Osteoblast (primary cell): ENCODE data around the gene LMOD1. TPM values are rescaled to one million over a fixed set of nuclear protein-coding genes. Genes with fewer than 3 reads are reported as not detected.

Experiments used
- DNase-seq: peaks from one replicate; pipeline ENCODE4 v3.0.0; 2011; ENCODE audit warnings: low spot score, mixed read lengths; ENCODE audit not compliant: insufficient read length; ENCODE audit errors: missing footprints
- H2AFZ ChIP-seq: 2 replicates; pipeline ENCODE4 v1.6.0; 2011; ENCODE audit warnings: mild to moderate bottlenecking, low read length
- H3K27ac ChIP-seq: 2 replicates; pipeline ENCODE4 v1.5.1; 2011; ENCODE audit warnings: mild to moderate bottlenecking, low read depth, low read length, moderate library complexity
- H3K27me3 ChIP-seq: 2 replicates; pipeline ENCODE4 v1.6.0; 2012; ENCODE audit warnings: mild to moderate bottlenecking, control low read depth, inconsistent platforms, low read length, moderate library complexity; ENCODE audit not compliant: insufficient read depth
- H3K36me3 ChIP-seq: 2 replicates; pipeline ENCODE4 v1.5.1; 2011; ENCODE audit warnings: mild to moderate bottlenecking, low read length, control low read depth, moderate library complexity; ENCODE audit not compliant: insufficient read depth
- H3K4me1 ChIP-seq: 2 replicates; pipeline ENCODE4 v1.5.1; 2011; ENCODE audit warnings: mild to moderate bottlenecking, low read length, control low read depth, moderate library complexity; ENCODE audit not compliant: insufficient read depth
- H3K4me2 ChIP-seq: 2 replicates; pipeline ENCODE4 v1.6.0; 2011; ENCODE audit warnings: mild to moderate bottlenecking, low read length; ENCODE audit not compliant: insufficient read depth
- H3K4me3 ChIP-seq: fragments of 200-600 bp; sonication (generic); 3 replicates; pipeline ENCODE4 v1.5.1; 2012; ENCODE audit warnings: mild to moderate bottlenecking, low read length, inconsistent platforms; ENCODE audit not compliant: insufficient read depth
- H3K79me2 ChIP-seq: 2 replicates; pipeline ENCODE4 v1.6.0; 2012; ENCODE audit warnings: mild to moderate bottlenecking, low read length, control low read depth, inconsistent platforms; ENCODE audit not compliant: insufficient read depth
- H3K9me3 ChIP-seq: 2 replicates; pipeline ENCODE4 v1.5.1; 2011; ENCODE audit warnings: low read depth, low read length, control low read depth
- H4K20me1 ChIP-seq: 2 replicates; pipeline ENCODE4 v1.6.0; 2012; ENCODE audit warnings: mild to moderate bottlenecking, low read length, control low read depth; ENCODE audit not compliant: insufficient read depth
- CTCF ChIP-seq: IDR thresholded peaks from 2 replicates; pipeline ENCODE4 v1.5.1; 2011; ENCODE audit warnings: mild to moderate bottlenecking, low read depth, low read length, moderate library complexity; ENCODE audit errors: extremely low read depth
- total RNA-seq: library from RNA; depleted of rRNA; stranded (reverse); fragments of >200 nt; gene quantifications from 2 replicates; pipeline ENCODE4 v1.2.3, GENCODE V29; 2012

The LMOD1 gene
- total RNA-seq, 1 donor = 21.7 TPM

- peaks cover 46% of the 10 kb centered on the region for H3K4me1 ChIP-seq
- peak overlapping the region; percentile 5 for H3K4me3 ChIP-seq
- peaks cover 5% of the 10 kb centered on the region for H3K36me3 ChIP-seq
- peak overlapping the region; percentile 63 for H3K4me2 ChIP-seq
- peak overlapping the region; percentile 88 for H3K27ac ChIP-seq
- TF ChIP-seq CTCF = no peak
- H4K20me1 ChIP-seq = no peaks in the 10 kb centered on the region
- DNase-seq = peak; percentile 93
- no peaks in the 10 kb centered on the region for H3K27me3 ChIP-seq
- peaks cover 5% of the 10 kb centered on the region for H3K79me2 ChIP-seq
- H3K9me3 ChIP-seq = no peaks in the 10 kb centered on the region
- peak overlapping the region; percentile 7 for H2AFZ ChIP-seq
These were observed 29.6 kb downstream of the LMOD1 start for GRCh38 chr1:201916649-201917249.

GRCh38 chr1:201914456-201915235 is 31.7 kb downstream of the LMOD1 start:
- H3K4me2 ChIP-seq = no peak overlapping the region
- DNase-seq = peak; percentile 53
- no peaks in the 10 kb centered on the region for H3K27me3 ChIP-seq
- TF ChIP-seq CTCF = no peak
- H3K27ac ChIP-seq = no peak overlapping the region
- peaks cover 5% of the 10 kb centered on the region for H3K79me2 ChIP-seq
- no peak overlapping the region for H3K4me3 ChIP-seq
- peaks cover 46% of the 10 kb centered on the region for H3K4me1 ChIP-seq
- no peaks in the 10 kb centered on the region for H4K20me1 ChIP-seq
- peaks cover 3% of the 10 kb centered on the region for H3K36me3 ChIP-seq
- H3K9me3 ChIP-seq = no peaks in the 10 kb centered on the region
- no peak overlapping the region for H2AFZ ChIP-seq

- H3K79me2 ChIP-seq = peaks cover 5% of the 10 kb centered on the region
- peaks cover 38% of the 10 kb centered on the region for H3K4me1 ChIP-seq
- no peak overlapping the region for H3K4me3 ChIP-seq
- no peak for TF ChIP-seq CTCF
- DNase-seq = peak; percentile 21
- no peak overlapping the region for H3K4me2 ChIP-seq
- no peaks in the 10 kb centered on the region for H3K9me3 ChIP-seq
- H3K36me3 ChIP-seq = no peaks in the 10 kb centered on the region
- H3K27me3 ChIP-seq = no peaks in the 10 kb centered on the region
- H3K27ac ChIP-seq = no peak overlapping the region
- H4K20me1 ChIP-seq = no peaks in the 10 kb centered on the region
- H2AFZ ChIP-seq = peak overlapping the region; percentile 30
These were observed 33.5 kb downstream of the LMOD1 start for GRCh38 chr1:201912832-201913231.

- H3K36me3 ChIP-seq = no peaks in the 10 kb centered on the region
- no peaks in the 10 kb centered on the region for H4K20me1 ChIP-seq
- no peak for TF ChIP-seq CTCF
- no peaks in the 10 kb centered on the region for H3K9me3 ChIP-seq
- H3K27me3 ChIP-seq = no peaks in the 10 kb centered on the region
- peaks cover 5% of the 10 kb centered on the region for H3K79me2 ChIP-seq
- no peak for DNase-seq
- no peak overlapping the region for H3K4me3 ChIP-seq
- H3K27ac ChIP-seq = no peak overlapping the region
- H3K4me1 ChIP-seq = peaks cover 29% of the 10 kb centered on the region
- no peak overlapping the region for H3K4me2 ChIP-seq
- no peak overlapping the region for H2AFZ ChIP-seq
These were observed 34.3 kb downstream of the LMOD1 start for GRCh38 chr1:201911826-201912571.
